Activated CD4-positive, alpha-beta memory T cell treated with anti-CD3 and anti-CD28 coated beads for 36 hours (primary cell): Measurements from ENCODE around the gene HHATL. TPM values are rescaled to one million over a fixed set of nuclear protein-coding genes. Genes with fewer than 3 reads are reported as not detected.

ENCODE experiments used
- CTCF ChIA-PET: fragments of 350-600 bp; sonication (Branson Sonifier 250); formaldehyde crosslinking; loops from one replicate; lab custom pipeline; 2021; ENCODE audit warnings: antibody characterized with exemption, inconsistent platforms; lab: Charles Lee
- POLR2A ChIA-PET: fragments of 350-600 bp; sonication (Branson Sonifier 250); formaldehyde crosslinking; loops from one replicate; lab custom pipeline; 2021; ENCODE audit warnings: antibody characterized with exemption; lab: Charles Lee
- DNase-seq: peaks from one replicate; pipeline ENCODE4 v3.0.0-alpha.2; 2020
- H3K27ac Mint-ChIP-seq: one replicate; pipeline ENCODE4 v1.8.0; 2021; ENCODE audit warnings: mixed read lengths
- H3K27me3 Mint-ChIP-seq: one replicate; pipeline ENCODE4 v1.8.0; 2021; ENCODE audit warnings: mixed read lengths
- H3K36me3 Mint-ChIP-seq: one replicate; pipeline ENCODE4 v1.8.0; 2021; ENCODE audit warnings: mixed read lengths
- H3K4me1 Mint-ChIP-seq: one replicate; pipeline ENCODE4 v1.8.0; 2021; ENCODE audit warnings: low read depth, mixed read lengths
- H3K4me3 Mint-ChIP-seq: one replicate; pipeline ENCODE4 v1.8.0; 2021; ENCODE audit warnings: mild to moderate bottlenecking, mixed read lengths
- H3K9me3 Mint-ChIP-seq: one replicate; pipeline ENCODE4 v1.8.0; 2021; ENCODE audit warnings: mixed read lengths
- intact Hi-C: fragments of 100-400 bp; cut with micrococcal nuclease; formaldehyde crosslinking; loops from one replicate; pipeline ENCODE4 v1.15.1; 2023
- total RNA-seq, 2 experiments: library from RNA; stranded (reverse); gene quantifications; one replicate each; pipeline ENCODE4 v1.2.3, GENCODE V29; 2021

HHATL gene
- total RNA-seq, 2 experiments from 2014 or later: not detected

GRCh38 chr3:42655331-42655888 lies 47.2 kb downstream of the HHATL start:
- Mint-ChIP-seq H3K27me3 (no peaks in the 10 kb centered on the region), H3K27ac (no peak overlapping the region), H3K9me3 (no peaks in the 10 kb centered on the region), H3K36me3 (no peaks in the 10 kb centered on the region), H3K4me3 (peak overlapping the region; percentile 41), H3K4me1 (peaks cover 11% of the 10 kb centered on the region)
- DNase-seq: no peak
- POLR2A ChIA-PET: no interaction called here
- intact Hi-C loops: no loop called here
- CTCF ChIA-PET: no interaction called here

- H3K4me3 Mint-ChIP-seq: peak overlapping the region; percentile 41
- intact Hi-C loops: loop anchor here (5.0 kb wide), 1 partner anchor 88 kb away; no protein-coding TSS in a partner anchor
These were observed 48.0 kb downstream of the HHATL start for GRCh38 chr3:42654331-42655201.

GRCh38 chr3:42653560-42654330 lies 48.9 kb downstream of the HHATL start, which contains the start of gene ZBTB47:
Gene ZBTB47 (plus strand): TSS chr3:42653697. CDS start chr3:42658356, 4,659 bp downstream.
- Mint-ChIP-seq H3K4me1 (peaks cover 11% of the 10 kb centered on the region), H3K9me3 (no peaks in the 10 kb centered on the region), H3K27me3 (no peaks in the 10 kb centered on the region), H3K36me3 (no peaks in the 10 kb centered on the region), H3K27ac (no peak within 1 kb of the TSS), H3K4me3 (peak within 1 kb of the TSS; percentile 75)
- ChIA-PET CTCF (interaction anchor here (1.2 kb wide), 1 partner anchor 89 kb away, joined by 3 read pairs; no protein-coding TSS in a partner anchor), POLR2A (interaction anchor here (1.2 kb wide), 1 partner anchor 53 kb away, joined by 3 read pairs; the partner anchor contains the start of gene NKTR)
- intact Hi-C loops: loop anchor here (5.0 kb wide), 1 partner anchor 89 kb away; no protein-coding TSS in a partner anchor
- no peak for DNase-seq

More at GRCh38 chr3:42654331-42655201, 48.0 kb downstream of the HHATL start:
- POLR2A ChIA-PET: interaction anchor here (0.6 to 1.2 kb wide), 2 partner anchors 54 to 110 kb away, joined by 3 read pairs; partner anchors contain the start of gene NKTR
- no peaks in the 10 kb centered on the region for H3K36me3 Mint-ChIP-seq
- H3K27me3 Mint-ChIP-seq: no peaks in the 10 kb centered on the region
- no peaks in the 10 kb centered on the region for H3K9me3 Mint-ChIP-seq
- DNase-seq: no peak
- CTCF ChIA-PET: interaction anchor here (1.2 kb wide), 1 partner anchor 88 kb away, joined by 3 read pairs; no protein-coding TSS in a partner anchor
- H3K27ac Mint-ChIP-seq: no peak overlapping the region
- H3K4me1 Mint-ChIP-seq: peaks cover 11% of the 10 kb centered on the region

- no peak overlapping the region for H3K27ac Mint-ChIP-seq
- H3K4me3 Mint-ChIP-seq: peak overlapping the region; percentile 45
- no peak for DNase-seq
- intact Hi-C loops: loop anchor here (5.0 kb wide), 1 partner anchor 89 kb away; no protein-coding TSS in a partner anchor
- no peaks in the 10 kb centered on the region for H3K27me3 Mint-ChIP-seq
- POLR2A ChIA-PET: interaction anchor here (1.2 kb wide), 1 partner anchor 53 kb away, joined by 3 read pairs; the partner anchor contains the start of gene NKTR
- no peaks in the 10 kb centered on the region for H3K9me3 Mint-ChIP-seq
- no peaks in the 10 kb centered on the region for H3K36me3 Mint-ChIP-seq
- peaks cover 11% of the 10 kb centered on the region for H3K4me1 Mint-ChIP-seq
- CTCF ChIA-PET: no interaction called here
These were observed 49.4 kb downstream of the HHATL start for GRCh38 chr3:42653303-42653559.

GRCh38 chr3:42652611-42653302 lies 49.8 kb downstream of the HHATL start:
- intact Hi-C loops: loop anchor here (5.0 kb wide), 1 partner anchor 90 kb away; no protein-coding TSS in a partner anchor
- no peak for DNase-seq
- peak overlapping the region; percentile 45 for H3K4me3 Mint-ChIP-seq
- H3K27me3 Mint-ChIP-seq: no peaks in the 10 kb centered on the region
- H3K27ac Mint-ChIP-seq: no peak overlapping the region
- POLR2A ChIA-PET: interaction anchor here (0.7 kb wide), 1 partner anchor 50 kb away, joined by 3 read pairs; the partner anchor contains the start of gene HHATL
- H3K4me1 Mint-ChIP-seq: peaks cover 11% of the 10 kb centered on the region
- CTCF ChIA-PET: interaction anchor here (1.1 to 1.3 kb wide), 2 partner anchors 93 to 178 kb away, joined by 3 read pairs; no protein-coding TSS in a partner anchor
- H3K36me3 Mint-ChIP-seq: no peaks in the 10 kb centered on the region
- no peaks in the 10 kb centered on the region for H3K9me3 Mint-ChIP-seq

GRCh38 chr3:42652251-42652610 lies 50.4 kb downstream of the HHATL start:
- POLR2A ChIA-PET: interaction anchor here (0.7 kb wide), 1 partner anchor 50 kb away, joined by 3 read pairs; the partner anchor contains the start of gene HHATL

GRCh38 chr3:42651248-42652091 lies 51.1 kb downstream of the HHATL start:
- Mint-ChIP-seq H3K4me1 (peaks cover 13% of the 10 kb centered on the region), H3K9me3 (no peaks in the 10 kb centered on the region), H3K4me3 (no peak overlapping the region), H3K27me3 (no peaks in the 10 kb centered on the region), H3K36me3 (peaks cover 7% of the 10 kb centered on the region), H3K27ac (no peak overlapping the region)
- intact Hi-C loops: loop anchor here (5.0 kb wide), 1 partner anchor 91 kb away; no protein-coding TSS in a partner anchor
- DNase-seq: no peak
- CTCF ChIA-PET: interaction anchor here (1.0 to 1.4 kb wide), 3 partner anchors 9 to 180 kb away, joined by 3 to 4 read pairs (median 3); no protein-coding TSS in a partner anchor
- POLR2A ChIA-PET: no interaction called here

More at GRCh38 chr3:42652251-42652610, 50.4 kb downstream of the HHATL start:
- no peak for DNase-seq
- Mint-ChIP-seq H3K4me3 (no peak overlapping the region), H3K27ac (no peak overlapping the region), H3K27me3 (no peaks in the 10 kb centered on the region), H3K9me3 (no peaks in the 10 kb centered on the region), H3K36me3 (peaks cover under 1% of the 10 kb centered on the region), H3K4me1 (peaks cover 11% of the 10 kb centered on the region)
- CTCF ChIA-PET: interaction anchor here (1.1 to 1.4 kb wide), 3 partner anchors 10 to 179 kb away, joined by 3 to 4 read pairs (median 3); no protein-coding TSS in a partner anchor
- intact Hi-C loops: loop anchor here (5.0 kb wide), 1 partner anchor 90 kb away; no protein-coding TSS in a partner anchor

GRCh38 chr3:42649783-42650182 lies 52.8 kb downstream of the HHATL start:
- Mint-ChIP-seq H3K4me1 (peaks cover 13% of the 10 kb centered on the region), H3K27me3 (no peaks in the 10 kb centered on the region), H3K36me3 (peaks cover 11% of the 10 kb centered on the region), H3K4me3 (no peak overlapping the region), H3K27ac (no peak overlapping the region), H3K9me3 (no peaks in the 10 kb centered on the region)
- intact Hi-C loops: loop anchor here (5.0 kb wide), 1 partner anchor 93 kb away; no protein-coding TSS in a partner anchor
- CTCF ChIA-PET: no interaction called here
- POLR2A ChIA-PET: no interaction called here
- DNase-seq: no peak

- Mint-ChIP-seq H3K27ac (no peak overlapping the region), H3K9me3 (no peaks in the 10 kb centered on the region), H3K4me1 (peaks cover 13% of the 10 kb centered on the region), H3K4me3 (no peak overlapping the region), H3K27me3 (no peaks in the 10 kb centered on the region), H3K36me3 (peaks cover 16% of the 10 kb centered on the region)
- CTCF ChIA-PET: interaction anchor here (1.0 to 2.0 kb wide), 2 partner anchors 10 to 95 kb away, joined by 4 to 5 read pairs; no protein-coding TSS in a partner anchor
- POLR2A ChIA-PET: no interaction called here
- no peak for DNase-seq
- intact Hi-C loops: no loop called here
These were observed 53.6 kb downstream of the HHATL start for GRCh38 chr3:42649006-42649405.

- Mint-ChIP-seq H3K27ac (no peak overlapping the region), H3K4me1 (peaks cover 2% of the 10 kb centered on the region), H3K9me3 (no peaks in the 10 kb centered on the region), H3K4me3 (no peak overlapping the region), H3K27me3 (no peaks in the 10 kb centered on the region), H3K36me3 (peaks cover 25% of the 10 kb centered on the region)
- no peak for DNase-seq
- POLR2A ChIA-PET: no interaction called here
- CTCF ChIA-PET: interaction anchor here (0.6 to 2.0 kb wide), 3 partner anchors 9 to 45 kb away, joined by 3 to 5 read pairs (median 4); no protein-coding TSS in a partner anchor
- intact Hi-C loops: no loop called here
These were observed 54.7 kb downstream of the HHATL start for GRCh38 chr3:42647821-42648459.
